CD4-positive, CD25-positive, alpha-beta regulatory T cell (primary cell): ENCODE measurements around the gene FAM120AOS. TPM values are rescaled to one million over a fixed set of nuclear protein-coding genes. Genes with fewer than 3 reads are reported as not detected.

Experiments used
- ATAC-seq, 2 donors: fragments of 150-1000 bp; cut with Tn5 transposase; one replicate each; pipeline ENCODE4 v1.10.0; 2021; ENCODE audit warnings: low read depth in 2 of 2, moderate number of reproducible peaks in 2 of 2, moderate library complexity in 1 of 2
- DNase-seq, 3 donors: peaks; one replicate each; pipeline versions ENCODE4 v3.0.0 to v3.0.0-alpha.2; 2012 to 2022; ENCODE audit warnings: mixed read lengths in 1 of 3
- H3K27ac ChIP-seq: one replicate; pipeline ENCODE4 v1.7.0; 2013; ENCODE audit warnings: mild to moderate bottlenecking, low read length; ENCODE audit not compliant: insufficient read depth, poor library complexity, severe bottlenecking
- H3K27me3 ChIP-seq: one replicate; pipeline ENCODE4 v1.7.0; 2013; ENCODE audit warnings: low read length; ENCODE audit not compliant: control insufficient read depth, insufficient read depth
- H3K36me3 ChIP-seq: one replicate; pipeline ENCODE4 v1.7.0; 2013; ENCODE audit warnings: mild to moderate bottlenecking, low read length, moderate library complexity; ENCODE audit not compliant: control insufficient read depth, insufficient read depth
- H3K4me1 ChIP-seq: 2 replicates; pipeline ENCODE4 v1.7.0; 2013; ENCODE audit warnings: mild to moderate bottlenecking, low read length; ENCODE audit not compliant: insufficient read depth, control insufficient read depth, poor library complexity, severe bottlenecking
- H3K4me3 ChIP-seq: one replicate; pipeline ENCODE4 v1.7.0; 2013; ENCODE audit warnings: low read depth, mild to moderate bottlenecking, low read length, moderate library complexity
- H3K9me3 ChIP-seq, 2 experiments: 1 replicate in 1 of 2; 2 replicates in 1 of 2; pipeline ENCODE4 v1.7.0; 2013; ENCODE audit warnings: low read length in 2 of 2, mild to moderate bottlenecking in 1 of 2, moderate library complexity in 1 of 2; ENCODE audit not compliant: control insufficient read depth in 2 of 2
- H3K27ac Mint-ChIP-seq, 3 donors: one replicate each; pipeline ENCODE4 v1.8.0; 2020 to 2022; ENCODE audit warnings: mild to moderate bottlenecking in 3 of 3, mixed read lengths in 3 of 3, moderate library complexity in 2 of 3
- H3K27me3 Mint-ChIP-seq: one replicate; pipeline ENCODE4 v1.8.0; 2022; ENCODE audit warnings: mild to moderate bottlenecking, mixed read lengths
- H3K36me3 Mint-ChIP-seq: one replicate; pipeline ENCODE4 v1.8.0; 2020; ENCODE audit warnings: mixed read lengths
- H3K4me1 Mint-ChIP-seq, 4 donors: one replicate each; pipeline ENCODE4 v1.8.0; 2020 to 2022; ENCODE audit warnings: mixed read lengths in 4 of 4, mild to moderate bottlenecking in 1 of 4
- H3K4me3 Mint-ChIP-seq, 4 donors: one replicate each; pipeline ENCODE4 v1.8.0; 2020 to 2022; ENCODE audit warnings: mild to moderate bottlenecking in 4 of 4, mixed read lengths in 4 of 4, moderate library complexity in 3 of 4
- H3K9me3 Mint-ChIP-seq, 7 donors: one replicate each; pipeline ENCODE4 v1.8.0; 2020 to 2022; ENCODE audit warnings: mixed read lengths in 7 of 7, mild to moderate bottlenecking in 3 of 7, moderate library complexity in 2 of 7
- polyA plus RNA-seq, 4 donors: library from polyadenylated mRNA; unstranded; fragments of 300-500 nt; fragmentation: Illumina TruSeq; gene quantifications; one replicate each; pipeline ENCODE4 v1.2.3, GENCODE V29; 2021
- total RNA-seq: library from RNA; stranded (reverse); gene quantifications from one replicate; pipeline ENCODE4 v1.2.3, GENCODE V29; 2022

The FAM120AOS gene
- total and polyA plus RNA-seq, 5 donors from 2014 or later, result 45.7 to 64.3 (median 52.1) TPM

DNA sequence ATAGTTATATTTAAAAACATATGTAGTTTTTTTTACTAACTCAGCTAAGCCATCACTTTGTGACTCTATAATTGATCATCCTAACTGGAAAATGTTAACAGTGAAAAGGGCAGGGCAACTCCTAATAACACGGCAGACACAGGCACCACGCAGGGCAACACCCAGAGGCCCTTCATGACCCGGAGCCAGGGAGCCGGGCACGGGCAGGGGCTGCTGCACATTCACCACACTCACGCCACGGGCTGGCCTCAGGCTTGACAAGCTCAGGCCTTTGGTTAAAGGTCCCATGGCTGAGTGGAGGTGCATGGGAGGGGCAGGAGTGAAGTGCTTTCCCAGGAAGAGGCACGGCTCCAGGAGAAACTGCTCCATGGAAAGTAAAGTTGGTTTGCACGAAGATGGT, 54.9 kb downstream of the FAM120AOS start:
- Mint-ChIP-seq H3K4me3 (no peak overlapping the region), H3K27me3 (peaks cover 24% of the 10 kb centered on the region), H3K27ac (no peak overlapping the region), H3K4me1 (no peaks in the 10 kb centered on the region), H3K9me3 (peaks cover 0 to 5% (median 0%) of the 10 kb centered on the region in 7 donors), H3K36me3 (peaks cover 6% of the 10 kb centered on the region)
- no peaks in the 10 kb centered on the region for H3K4me1 ChIP-seq
- peaks cover 3% of the 10 kb centered on the region for H3K27me3 ChIP-seq
- no peak for ATAC-seq
- no peak for DNase-seq
- H3K4me3 ChIP-seq, result no peak overlapping the region
- no peaks in the 10 kb centered on the region for H3K36me3 ChIP-seq
- peaks cover 0 to 2% of the 10 kb centered on the region in 2 experiments for H3K9me3 ChIP-seq
- H3K27ac ChIP-seq, result no peak overlapping the region

DNA sequence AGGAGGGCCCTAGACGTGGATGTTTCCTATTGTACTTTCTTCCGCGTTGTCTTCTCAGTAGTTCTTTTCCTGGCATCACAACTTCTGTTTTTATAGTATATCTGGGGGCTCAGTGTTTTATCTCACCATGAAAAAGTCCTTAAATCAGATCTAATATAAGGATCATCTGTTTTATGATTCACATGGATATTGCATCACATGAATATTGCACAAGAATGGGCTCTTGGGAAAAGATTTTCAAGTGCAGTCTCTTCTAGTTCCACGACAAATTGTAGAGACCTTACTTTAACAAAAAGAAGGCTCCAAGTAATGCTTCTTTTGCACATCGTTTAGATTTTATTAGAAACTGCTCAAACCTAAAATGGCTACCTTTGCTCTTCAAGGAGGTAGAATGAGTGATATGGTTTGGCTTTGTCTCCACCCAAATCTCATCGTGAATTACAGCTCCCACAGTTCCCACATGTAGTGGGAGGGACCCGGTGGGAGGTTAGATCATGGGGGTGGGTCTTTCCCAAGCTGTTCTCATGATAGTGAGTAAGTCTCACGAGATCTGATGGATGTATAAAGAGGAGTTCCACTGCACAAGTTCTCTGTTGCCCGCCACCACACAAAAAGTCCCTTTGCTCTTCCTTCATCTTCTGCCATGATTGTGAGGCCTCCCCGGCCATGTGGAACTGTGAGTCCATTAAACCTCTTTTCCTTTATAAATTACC, 55.6 kb downstream of the FAM120AOS start:
- no peak overlapping the region for H3K4me3 Mint-ChIP-seq
- Histone ChIP-seq H3K4me3 (no peak overlapping the region), H3K9me3 (peaks cover 0 to 2% of the 10 kb centered on the region in 2 experiments), H3K27ac (no peak overlapping the region), H3K36me3 (no peaks in the 10 kb centered on the region), H3K4me1 (no peaks in the 10 kb centered on the region), H3K27me3 (peaks cover 3% of the 10 kb centered on the region)
- H3K9me3 Mint-ChIP-seq, result peaks cover 0 to 5% (median 0%) of the 10 kb centered on the region in 7 donors
- H3K36me3 Mint-ChIP-seq, result peaks cover 6% of the 10 kb centered on the region
- H3K27ac Mint-ChIP-seq, result no peak overlapping the region
- H3K27me3 Mint-ChIP-seq, result peaks cover 26% of the 10 kb centered on the region
- ATAC-seq (no peak), DNase-seq (no peak)
- no peaks in the 10 kb centered on the region for H3K4me1 Mint-ChIP-seq

Other genes with a start within 250 kb of the FAM120AOS start
- gene FAM120A, start 1.9 kb downstream of the FAM120AOS start, total RNA-seq, result 95.7 TPM
- gene FAM120A, start 1.9 kb downstream of the FAM120AOS start, polyA plus RNA-seq, result 10 to 100 TPM; 11.3 to 14.3 (median 12.1) TPM
- gene PHF2, start 123.0 kb upstream of the FAM120AOS start, total RNA-seq, result 29.4 TPM
- 1 to 10 TPM in 2 of 4 donors, under 1 TPM in 2; 0.37 to 1.3 (median 0.94) TPM for gene PHF2, start 123.0 kb upstream of the FAM120AOS start, polyA plus RNA-seq